Neuron (in vitro differentiated cells): ENCODE measurements around the gene CCS.

Experiments
- H2AFZ ChIP-seq: one replicate; pipeline ENCODE4 v1.6.1; 2013; ENCODE audit warnings: low read depth, mild to moderate bottlenecking, inconsistent platforms, low read length, moderate library complexity
- H3K27me3 ChIP-seq: one replicate; pipeline ENCODE4 v1.6.1; 2013; ENCODE audit warnings: low read length; ENCODE audit not compliant: insufficient read depth
- H3K36me3 ChIP-seq: one replicate; pipeline ENCODE4 v1.6.1; 2013; ENCODE audit warnings: low read length; ENCODE audit not compliant: insufficient read depth
- H3K4me1 ChIP-seq: one replicate; pipeline ENCODE4 v1.6.1; 2013; ENCODE audit warnings: low read length; ENCODE audit not compliant: insufficient read depth
- H3K4me3 ChIP-seq: 2 replicates; pipeline ENCODE4 v1.5.1; 2013; ENCODE audit warnings: mild to moderate bottlenecking, low read length, moderate library complexity
- H3K9me3 ChIP-seq: one replicate; pipeline ENCODE4 v1.6.1; 2013; ENCODE audit warnings: low read length

The CCS gene

DNA sequence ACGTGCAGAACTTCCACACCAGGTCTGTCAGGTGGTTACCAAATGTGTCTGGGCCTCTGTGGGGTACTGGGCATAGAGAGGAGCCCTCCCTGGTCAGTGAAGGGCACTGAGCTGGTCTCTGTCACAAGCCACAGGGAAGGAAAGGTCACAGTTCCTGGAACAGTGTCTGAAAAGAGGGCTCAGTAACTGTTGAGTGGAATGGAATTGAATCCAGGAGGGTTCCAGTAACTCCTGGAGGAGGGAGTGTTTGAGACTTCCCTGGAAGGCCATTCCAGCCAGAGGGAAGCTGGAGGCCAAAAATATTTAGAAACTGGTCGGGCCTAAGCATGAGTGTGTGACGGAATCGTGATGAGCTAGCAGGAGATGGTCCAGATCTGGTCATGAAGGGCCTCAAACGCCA is 38.4 kb upstream of the CCS start:
- no peak overlapping the region for H2AFZ ChIP-seq
- H3K9me3 ChIP-seq, result no peaks in the 10 kb centered on the region
- H3K27me3 ChIP-seq, result no peaks in the 10 kb centered on the region
- no peaks in the 10 kb centered on the region for H3K4me1 ChIP-seq
- no peak overlapping the region for H3K4me3 ChIP-seq
- no peaks in the 10 kb centered on the region for H3K36me3 ChIP-seq

DNA sequence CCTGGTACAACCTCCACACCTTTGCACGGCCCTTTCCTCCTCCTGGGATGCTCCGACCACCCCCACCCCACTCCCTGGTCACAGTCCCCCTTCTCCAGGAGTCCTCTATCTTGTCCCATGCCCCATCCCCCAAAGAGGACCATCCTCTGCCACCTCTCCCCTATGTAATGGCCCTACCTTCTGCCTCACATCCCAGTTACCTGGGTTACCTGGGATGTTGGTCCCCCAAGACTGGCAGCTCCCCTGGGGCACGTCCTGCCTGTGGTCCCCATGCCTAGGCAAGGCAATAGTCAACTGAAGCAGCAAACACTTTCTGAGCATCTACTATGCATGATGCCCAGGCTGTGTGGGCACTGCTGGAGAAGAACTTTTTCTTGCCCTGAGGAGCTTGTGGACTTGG is 37.6 kb upstream of the CCS start:
- no peaks in the 10 kb centered on the region for H3K36me3 ChIP-seq
- no peaks in the 10 kb centered on the region for H3K4me1 ChIP-seq
- no peak overlapping the region for H2AFZ ChIP-seq
- H3K4me3 ChIP-seq, result no peak overlapping the region
- no peaks in the 10 kb centered on the region for H3K9me3 ChIP-seq
- no peaks in the 10 kb centered on the region for H3K27me3 ChIP-seq

DNA sequence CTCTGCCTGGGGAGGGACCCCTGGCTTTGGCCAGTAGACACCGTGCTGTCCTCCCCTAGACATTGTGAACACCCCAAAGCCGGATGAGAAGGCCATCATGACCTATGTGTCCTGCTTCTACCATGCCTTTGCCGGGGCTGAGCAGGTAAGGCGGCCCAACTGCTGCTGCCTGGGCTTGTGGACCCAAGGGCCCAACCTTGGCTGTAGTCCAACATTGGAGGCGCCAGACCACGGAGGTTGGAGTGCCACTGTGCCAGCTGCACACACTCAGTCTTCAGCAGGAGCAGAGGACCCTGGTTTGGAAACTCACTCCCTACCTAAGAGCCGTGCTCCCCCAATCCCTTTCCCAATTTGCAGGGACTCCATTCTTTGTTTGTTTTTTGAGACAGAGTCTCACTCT is 36.9 kb upstream of the CCS start:
- Histone ChIP-seq H2AFZ (no peak overlapping the region), H3K27me3 (no peaks in the 10 kb centered on the region), H3K4me3 (no peak overlapping the region), H3K9me3 (no peaks in the 10 kb centered on the region), H3K36me3 (no peaks in the 10 kb centered on the region), H3K4me1 (no peaks in the 10 kb centered on the region)

DNA sequence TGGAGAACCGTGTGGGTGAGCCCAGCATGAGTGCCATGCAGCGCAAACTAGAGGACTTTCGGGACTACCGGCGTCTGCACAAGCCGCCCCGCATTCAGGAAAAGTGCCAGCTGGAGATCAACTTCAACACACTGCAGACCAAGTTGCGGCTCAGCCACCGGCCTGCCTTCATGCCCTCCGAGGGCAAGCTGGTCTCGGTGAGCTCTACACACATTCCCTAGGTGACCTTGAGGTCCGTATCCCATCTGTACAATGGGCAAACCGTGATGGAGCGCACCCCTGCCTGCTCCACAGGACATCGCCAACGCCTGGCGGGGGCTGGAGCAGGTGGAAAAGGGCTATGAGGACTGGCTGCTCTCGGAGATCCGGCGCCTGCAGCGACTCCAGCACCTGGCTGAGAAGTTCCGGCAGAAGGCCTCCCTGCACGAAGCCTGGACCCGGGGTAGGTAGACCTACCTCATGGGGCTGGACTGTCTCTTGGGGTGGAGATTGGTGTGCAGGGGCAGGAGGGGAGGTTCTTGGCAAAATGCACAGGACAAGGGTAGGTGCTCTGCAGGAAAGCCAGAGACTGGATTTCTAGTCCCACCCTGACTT is 35.2 kb upstream of the CCS start:
- no peaks in the 10 kb centered on the region for H3K9me3 ChIP-seq
- H3K4me1 ChIP-seq, result no peaks in the 10 kb centered on the region

DNA sequence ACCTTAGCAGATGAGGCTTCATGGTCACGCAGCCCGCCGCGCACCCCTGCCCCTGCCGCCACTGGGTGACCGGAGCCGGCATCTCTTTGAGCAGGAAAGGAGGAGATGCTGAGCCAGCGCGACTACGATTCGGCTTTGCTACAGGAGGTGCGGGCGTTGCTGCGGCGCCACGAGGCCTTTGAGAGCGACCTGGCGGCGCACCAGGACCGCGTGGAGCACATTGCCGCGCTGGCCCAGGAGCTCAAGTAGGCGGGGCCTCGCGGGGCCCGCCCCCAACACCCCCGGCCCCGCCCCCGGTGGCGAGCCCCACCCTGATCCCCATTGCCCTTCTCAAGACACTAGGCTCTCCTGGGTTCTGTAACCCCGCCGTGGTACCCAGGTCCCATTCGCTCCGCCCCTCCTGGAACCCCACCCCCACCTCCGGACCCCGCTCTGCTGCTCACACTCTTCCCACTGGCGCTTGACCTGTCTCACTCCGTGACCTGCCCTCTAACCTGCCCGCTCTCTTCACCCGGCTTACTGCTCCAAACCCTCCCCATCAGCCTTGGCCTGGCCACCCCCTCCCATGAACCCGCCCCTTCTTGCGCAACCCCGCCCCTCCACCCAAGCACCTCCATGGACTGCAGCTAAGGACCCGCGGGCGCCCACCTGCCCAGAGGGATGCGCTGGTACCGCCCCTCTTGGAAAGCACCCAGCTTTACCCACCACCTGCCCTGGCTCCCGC is 33.7 kb upstream of the CCS start:
- H3K4me1 ChIP-seq, result no peaks in the 10 kb centered on the region

More for the DNA sequence above, 35.2 kb upstream of the CCS start:
- Histone ChIP-seq H3K4me3 (no peak overlapping the region), H3K27me3 (no peaks in the 10 kb centered on the region), H2AFZ (no peak overlapping the region), H3K36me3 (no peaks in the 10 kb centered on the region)

DNA sequence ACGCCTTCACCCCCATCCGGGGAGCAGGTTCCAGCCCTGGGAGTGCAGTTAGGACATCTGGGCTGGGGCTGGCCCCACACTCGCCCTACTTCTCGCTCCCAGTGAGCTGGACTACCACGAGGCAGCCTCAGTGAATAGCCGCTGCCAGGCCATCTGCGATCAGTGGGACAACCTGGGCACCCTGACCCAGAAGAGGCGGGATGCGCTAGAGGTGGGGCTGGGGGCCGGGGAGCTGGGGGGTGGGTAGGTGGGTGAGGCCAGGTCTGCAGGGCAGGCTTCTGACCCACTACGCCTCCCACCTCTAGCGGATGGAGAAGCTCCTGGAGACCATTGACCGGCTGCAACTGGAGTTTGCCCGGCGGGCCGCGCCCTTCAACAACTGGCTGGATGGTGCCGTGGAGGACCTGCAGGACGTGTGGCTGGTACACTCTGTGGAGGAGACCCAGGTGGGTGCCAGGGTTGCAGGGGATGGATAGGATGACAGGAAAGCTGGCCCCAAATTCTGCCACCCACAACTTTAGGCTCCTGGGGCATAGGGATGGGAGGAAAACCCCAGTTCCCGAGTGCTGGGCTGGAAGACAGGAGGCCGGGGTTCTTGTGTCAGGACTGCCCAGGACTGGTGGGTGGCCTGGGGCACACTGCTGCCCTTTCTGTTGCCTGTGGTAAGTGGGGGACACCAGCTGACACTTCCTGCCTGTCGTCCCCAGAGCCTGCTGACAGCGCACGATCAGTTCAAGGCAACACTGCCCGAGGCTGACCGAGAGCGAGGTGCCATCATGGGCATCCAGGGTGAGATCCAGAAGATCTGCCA is 32.9 kb upstream of the CCS start:
- Histone ChIP-seq H3K4me1 (no peaks in the 10 kb centered on the region), H3K36me3 (no peaks in the 10 kb centered on the region), H3K27me3 (no peaks in the 10 kb centered on the region), H2AFZ (no peak overlapping the region), H3K4me3 (no peak overlapping the region), H3K9me3 (no peaks in the 10 kb centered on the region)

More for the DNA sequence above, 33.7 kb upstream of the CCS start:
- no peaks in the 10 kb centered on the region for H3K9me3 ChIP-seq
- no peaks in the 10 kb centered on the region for H3K36me3 ChIP-seq
- no peak overlapping the region for H3K4me3 ChIP-seq
- no peaks in the 10 kb centered on the region for H3K27me3 ChIP-seq
- no peak overlapping the region for H2AFZ ChIP-seq

DNA sequence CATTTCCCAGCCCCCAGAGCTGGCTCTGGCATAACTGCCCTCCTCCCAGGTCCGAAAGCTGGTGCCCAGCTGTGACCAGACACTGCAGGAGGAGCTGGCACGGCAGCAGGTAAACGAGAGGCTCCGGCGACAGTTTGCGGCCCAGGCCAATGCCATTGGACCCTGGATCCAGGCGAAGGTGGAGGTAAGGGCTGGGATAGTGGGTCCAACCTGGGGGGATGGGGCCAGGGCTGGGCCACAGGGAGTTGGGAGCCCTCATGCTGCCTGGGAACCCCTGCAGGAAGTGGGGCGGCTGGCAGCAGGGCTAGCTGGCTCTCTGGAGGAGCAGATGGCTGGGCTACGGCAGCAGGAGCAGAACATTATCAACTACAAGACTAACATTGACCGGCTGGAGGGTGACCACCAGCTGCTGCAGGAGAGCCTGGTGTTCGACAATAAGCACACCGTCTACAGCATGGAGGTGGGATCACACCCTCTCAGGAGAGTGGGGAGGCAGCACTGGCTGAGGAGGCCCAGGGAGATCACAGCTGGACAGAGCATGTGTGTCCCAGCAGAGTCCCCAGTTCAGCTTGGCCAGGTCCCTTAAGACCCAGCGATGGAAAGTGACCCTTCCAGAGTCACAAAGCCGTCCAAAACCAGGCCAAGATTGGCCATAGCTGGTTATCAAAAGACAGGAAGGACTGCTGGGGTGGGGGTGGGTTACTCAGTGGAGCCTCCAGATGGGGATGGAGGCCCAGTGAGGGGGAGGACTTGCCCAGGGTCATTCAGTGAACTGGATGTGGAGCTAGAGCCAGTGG is 31.6 kb upstream of the CCS start:
- H3K27me3 ChIP-seq, result no peaks in the 10 kb centered on the region
- H2AFZ ChIP-seq, result no peak overlapping the region
- no peaks in the 10 kb centered on the region for H3K9me3 ChIP-seq
- H3K36me3 ChIP-seq, result no peaks in the 10 kb centered on the region
- H3K4me3 ChIP-seq, result no peak overlapping the region
- H3K4me1 ChIP-seq, result no peaks in the 10 kb centered on the region

DNA sequence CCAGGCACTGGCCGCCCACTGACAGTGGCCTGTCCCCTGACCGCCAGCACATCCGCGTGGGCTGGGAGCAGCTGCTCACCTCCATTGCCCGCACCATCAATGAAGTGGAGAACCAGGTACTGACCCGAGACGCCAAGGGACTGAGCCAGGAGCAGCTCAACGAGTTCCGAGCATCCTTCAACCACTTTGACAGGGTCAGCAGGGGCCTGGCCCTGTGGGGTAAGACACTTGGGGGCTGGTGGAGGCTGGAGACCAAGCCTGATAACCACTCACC is 31.1 kb upstream of the CCS start:
- H3K27me3 ChIP-seq, result no peaks in the 10 kb centered on the region
- no peaks in the 10 kb centered on the region for H3K36me3 ChIP-seq
- no peaks in the 10 kb centered on the region for H3K4me1 ChIP-seq
- no peak overlapping the region for H3K4me3 ChIP-seq
- no peaks in the 10 kb centered on the region for H3K9me3 ChIP-seq
- H2AFZ ChIP-seq, result no peak overlapping the region

DNA sequence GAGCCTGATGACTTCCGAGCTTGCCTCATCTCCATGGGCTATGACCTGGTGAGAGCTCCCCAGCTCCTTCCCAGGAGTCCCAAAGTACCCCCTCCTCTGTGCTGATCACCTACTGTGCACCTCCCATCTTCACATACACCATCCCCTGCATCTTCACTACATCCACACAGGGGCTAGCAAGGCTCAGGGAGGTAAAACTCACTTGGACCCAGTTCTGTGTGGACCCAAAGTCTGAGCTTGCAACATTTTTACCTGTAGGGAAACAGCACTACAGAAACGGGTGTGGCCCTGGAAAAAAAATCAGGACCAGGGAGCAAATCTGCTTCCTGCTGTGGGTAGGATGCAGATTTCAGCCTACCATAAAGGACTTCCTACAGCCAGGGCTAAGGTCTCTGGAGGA is 30.7 kb upstream of the CCS start:
- no peaks in the 10 kb centered on the region for H3K27me3 ChIP-seq
- no peaks in the 10 kb centered on the region for H3K9me3 ChIP-seq
- no peak overlapping the region for H2AFZ ChIP-seq
- no peaks in the 10 kb centered on the region for H3K36me3 ChIP-seq
- no peaks in the 10 kb centered on the region for H3K4me1 ChIP-seq
- no peak overlapping the region for H3K4me3 ChIP-seq

DNA sequence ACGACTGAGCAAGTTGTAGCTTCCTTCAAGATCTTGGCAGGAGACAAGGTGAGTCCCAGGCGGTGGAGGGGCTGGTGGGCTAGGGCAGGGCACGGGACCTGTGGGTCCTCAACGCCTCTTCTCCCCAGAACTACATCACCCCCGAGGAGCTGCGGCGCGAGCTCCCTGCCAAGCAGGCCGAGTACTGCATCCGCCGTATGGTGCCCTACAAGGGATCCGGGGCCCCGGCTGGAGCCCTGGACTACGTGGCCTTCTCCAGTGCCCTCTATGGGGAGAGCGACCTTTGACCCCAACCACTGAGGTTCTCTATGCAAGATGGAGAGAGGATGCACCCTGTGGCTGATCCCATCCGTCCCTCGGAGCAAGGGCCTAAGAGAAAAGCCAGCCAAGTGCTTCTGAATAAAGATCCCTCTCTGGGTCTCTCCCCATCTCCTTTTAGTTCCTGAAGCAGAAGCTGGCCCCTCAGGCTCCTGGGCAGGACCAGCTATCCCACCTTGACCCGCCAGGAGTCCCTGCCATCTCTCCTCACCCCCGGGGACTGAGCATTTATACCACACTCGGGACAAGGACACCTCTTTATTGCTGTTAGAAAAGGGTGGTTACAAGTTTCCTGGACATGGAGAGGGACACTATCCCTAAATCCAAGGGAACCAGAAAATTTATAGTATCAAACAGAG is 29.9 kb upstream of the CCS start:
- no peaks in the 10 kb centered on the region for H3K36me3 ChIP-seq
- H3K9me3 ChIP-seq, result peaks cover 2% of the 10 kb centered on the region
- no peak overlapping the region for H2AFZ ChIP-seq
- no peaks in the 10 kb centered on the region for H3K27me3 ChIP-seq
- no peaks in the 10 kb centered on the region for H3K4me1 ChIP-seq
- no peak overlapping the region for H3K4me3 ChIP-seq

DNA sequence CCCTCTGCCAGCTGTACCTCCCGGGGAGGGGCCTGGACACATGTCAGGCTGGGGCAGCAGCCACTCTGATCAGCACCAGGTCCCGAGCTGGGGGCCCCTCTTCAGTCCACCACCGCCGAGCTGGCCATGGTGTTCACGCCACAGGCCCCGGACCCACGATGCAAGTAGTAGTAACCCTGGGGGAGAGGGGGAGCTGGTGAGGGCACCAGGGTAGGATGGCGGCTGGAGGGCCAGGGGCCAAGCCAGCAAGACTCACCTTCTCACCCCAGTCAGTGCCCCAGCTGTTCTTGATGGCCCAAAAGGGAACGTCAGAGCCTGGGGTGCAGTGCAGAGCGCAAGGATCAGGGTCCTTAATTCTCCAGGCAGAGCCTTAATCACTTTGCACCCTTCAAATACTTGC is 29.2 kb upstream of the CCS start:
- Histone ChIP-seq H3K27me3 (no peaks in the 10 kb centered on the region), H3K36me3 (no peaks in the 10 kb centered on the region), H3K4me1 (no peaks in the 10 kb centered on the region), H3K9me3 (peaks cover 2% of the 10 kb centered on the region), H2AFZ (no peak overlapping the region), H3K4me3 (no peak overlapping the region)

DNA sequence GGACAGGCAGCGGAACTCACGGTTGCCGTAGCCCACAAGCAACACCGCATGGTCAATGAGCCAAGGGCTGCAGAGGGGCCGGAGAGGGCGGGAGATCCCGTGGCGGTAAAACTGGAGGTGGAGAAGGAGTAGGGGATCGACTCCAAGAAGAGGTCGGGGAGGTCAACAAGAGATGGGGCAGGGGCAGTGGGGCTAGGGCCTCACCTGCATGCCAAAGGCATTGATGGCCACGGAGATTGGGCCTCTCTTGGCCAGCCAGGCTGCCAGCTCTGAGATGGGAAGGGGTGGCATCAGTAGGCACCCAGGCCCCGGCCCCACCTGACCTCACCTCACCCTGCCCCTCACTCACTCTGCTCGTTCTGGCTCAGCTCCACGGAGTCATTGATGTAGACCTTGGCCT is 28.4 kb upstream of the CCS start:
- H3K9me3 ChIP-seq, result peaks cover 2% of the 10 kb centered on the region
- no peaks in the 10 kb centered on the region for H3K36me3 ChIP-seq
- no peak overlapping the region for H2AFZ ChIP-seq
- no peaks in the 10 kb centered on the region for H3K4me1 ChIP-seq
- no peaks in the 10 kb centered on the region for H3K27me3 ChIP-seq
- no peak overlapping the region for H3K4me3 ChIP-seq
